Right lobe of liver (tissue), 4 donors: Measurements from ENCODE around the gene KCNT1.

Source experiments
- CTCF ChIP-seq, 4 donors: fragments of 200-600 bp in 3 of 4; fragments of 450-650 bp in 1 of 4; IDR thresholded peaks; one replicate each; pipeline versions ENCODE4 v1.5.1 to v1.8.0; 2016 to 2022; ENCODE audit warnings: antibody characterized with exemption in 4 of 4, mild to moderate bottlenecking in 2 of 4
- POLR2A ChIP-seq: fragments of 450-650 bp; IDR thresholded peaks from one replicate; pipeline ENCODE4 v1.6.1; 2017; ENCODE audit warnings: antibody characterized with exemption, mild to moderate bottlenecking
- donor health status: DM: no; HTN: no; CAD: no.
- donor health status: DM: no; HTN: no; CAD: no.
- donor health status: DM: no; HTN: yes; CAD: no.

GRCh38 chr9:135760465-135760864, 58.5 kb downstream of the KCNT1 start:
- TF ChIP-seq CTCF (IDR thresholded peaks at IDR 0.05), result no peak
- TF ChIP-seq POLR2A, result no peak
